HEK293 (cell line): ENCODE measurements around the gene POLDIP2.

Experiments used
- CTCF ChIA-PET: fragments of 350-600 bp; formaldehyde crosslinking; extraction: SDS; loops from one replicate; lab custom pipeline; 2021; ENCODE audit warnings: antibody characterized with exemption; lab: Yijun Ruan, JAX
- POLR2A ChIA-PET: fragments of 300-600 bp; formaldehyde crosslinking; extraction: SDS; loops from one replicate; lab custom pipeline; 2020; ENCODE audit warnings: antibody characterized with exemption, inconsistent platforms; lab: Yijun Ruan, JAX
- H3K27ac ChIP-seq: fragments of 200-500 bp; sonication (Bioruptor generic); 2 replicates; pipeline ENCODE4 v1.5.1; 2014; ENCODE audit warnings: low read depth, low read length, control low read depth, inconsistent platforms; ENCODE audit errors: extremely low read depth
- H3K36me3 ChIP-seq, 2 experiments: fragments of 200-500 bp in 1 of 2; sonication (Bioruptor generic) in 1 of 2; 1 replicate in 1 of 2; 2 replicates in 1 of 2; pipeline ENCODE4 v1.5.1; 2014 to 2017; ENCODE audit warnings: inconsistent platforms in 2 of 2, low read length in 2 of 2; ENCODE audit not compliant: control insufficient read depth in 2 of 2, insufficient read depth in 1 of 2
- H3K4me1 ChIP-seq: fragments of 200-500 bp; sonication (Bioruptor generic); 2 replicates; pipeline ENCODE4 v1.5.1; 2014; ENCODE audit warnings: mild to moderate bottlenecking, low read length, inconsistent platforms; ENCODE audit not compliant: control insufficient read depth, insufficient read depth
- H3K4me3 ChIP-seq: 2 replicates; pipeline ENCODE4 v1.5.1; 2011; ENCODE audit warnings: low read depth, mild to moderate bottlenecking, control low read depth, low read length, moderate library complexity
- H3K9me3 ChIP-seq: fragments of 200-500 bp; sonication (Bioruptor generic); 2 replicates; pipeline ENCODE4 v1.5.1; 2014; ENCODE audit warnings: low read depth, low read length, inconsistent platforms; ENCODE audit not compliant: control insufficient read depth, insufficient read depth
- IKZF3 ChIP-seq: fragments of 450-650 bp; IDR thresholded peaks from 2 replicates; pipeline ENCODE4 v1.5.0; 2018; ENCODE audit warnings: missing biosample characterization, mild to moderate bottlenecking, missing genetic modification characterization, moderate library complexity
- KLF16 ChIP-seq: fragments of 450-650 bp; formaldehyde crosslinking; IDR thresholded peaks from 2 replicates; pipeline ENCODE4 v1.5.1; 2017; ENCODE audit warnings: missing biosample characterization, missing genetic modification characterization
- KLF8 ChIP-seq: fragments of 450-650 bp; formaldehyde crosslinking; IDR thresholded peaks from 2 replicates; pipeline ENCODE4 v1.5.1; 2016; ENCODE audit warnings: missing biosample characterization, missing genetic modification characterization
- KLF9 ChIP-seq: fragments of 450-650 bp; formaldehyde crosslinking; IDR thresholded peaks from 2 replicates; pipeline ENCODE4 v1.5.1; 2016; ENCODE audit warnings: missing biosample characterization, missing genetic modification characterization, low read depth
- TCF7L2 ChIP-seq: IDR thresholded peaks from 2 replicates; pipeline ENCODE4 v1.6.1; 2011; ENCODE audit warnings: low read depth, mild to moderate bottlenecking, inconsistent platforms, low read length, moderate library complexity, borderline replicate concordance
- ZNF114 ChIP-seq: fragments of 450-650 bp; formaldehyde crosslinking; IDR thresholded peaks from 2 replicates; pipeline ENCODE4 v1.5.0; 2017; ENCODE audit warnings: missing biosample characterization, missing genetic modification characterization
- ZNF146 ChIP-seq: fragments of 450-650 bp; formaldehyde crosslinking; IDR thresholded peaks from 2 replicates; pipeline ENCODE4 v1.5.1; 2016; ENCODE audit warnings: missing biosample characterization, missing genetic modification characterization
- ZNF174 ChIP-seq: fragments of 450-650 bp; formaldehyde crosslinking; IDR thresholded peaks from 2 replicates; pipeline ENCODE4 v1.5.0; 2017; ENCODE audit warnings: missing biosample characterization, mild to moderate bottlenecking, missing genetic modification characterization
- ZNF274 ChIP-seq, 2 experiments: fragments of 200-500 bp in 1 of 2; fragments of 450-650 bp in 1 of 2; sonication (Bioruptor generic) in 1 of 2; formaldehyde crosslinking in 1 of 2; IDR thresholded peaks; 2 replicates each; pipeline versions ENCODE4 v1.5.1 to v1.6.1; 2014 to 2016; ENCODE audit warnings: borderline replicate concordance in 1 of 2, inconsistent platforms in 1 of 2, low read length in 1 of 2, missing biosample characterization in 1 of 2, missing genetic modification characterization in 1 of 2
- ZNF292 ChIP-seq: fragments of 450-650 bp; formaldehyde crosslinking; IDR thresholded peaks from 2 replicates; pipeline ENCODE4 v1.5.1; 2016; ENCODE audit warnings: low read depth, missing biosample characterization, missing genetic modification characterization, borderline replicate concordance
- ZNF324 ChIP-seq: fragments of 450-650 bp; formaldehyde crosslinking; IDR thresholded peaks from 2 replicates; pipeline ENCODE4 v1.5.1; 2016; ENCODE audit warnings: missing biosample characterization, missing genetic modification characterization
- ZNF366 ChIP-seq: fragments of 450-650 bp; formaldehyde crosslinking; conservative IDR thresholded peaks from 2 replicates; pipeline ENCODE4 v1.5.1; 2016; ENCODE audit warnings: missing biosample characterization, missing genetic modification characterization
- ZNF76 ChIP-seq: fragments of 450-650 bp; formaldehyde crosslinking; IDR thresholded peaks from 2 replicates; pipeline ENCODE4; 2016; ENCODE audit warnings: low read depth, missing biosample characterization, missing genetic modification characterization, borderline replicate concordance
- ZNF777 ChIP-seq: fragments of 450-650 bp; formaldehyde crosslinking; IDR thresholded peaks from 2 replicates; pipeline ENCODE4 v1.5.1; 2017; ENCODE audit warnings: missing biosample characterization, missing genetic modification characterization, borderline replicate concordance
- ZNF785 ChIP-seq: fragments of 450-650 bp; formaldehyde crosslinking; IDR thresholded peaks from 2 replicates; pipeline ENCODE4 v1.5.1; 2016; ENCODE audit warnings: missing biosample characterization, missing genetic modification characterization
- ZNF830 ChIP-seq: fragments of 450-650 bp; IDR thresholded peaks from 2 replicates; pipeline ENCODE4 v1.5.0; 2018; ENCODE audit warnings: missing biosample characterization, missing genetic modification characterization, low read depth, mild to moderate bottlenecking, moderate library complexity
- TF ChIP-seq, protein P1 (sequence below): fragments of 450-650 bp; formaldehyde crosslinking; IDR thresholded peaks from 2 replicates; pipeline ENCODE4 v1.5.1; 2017; ENCODE audit warnings: missing biosample characterization, missing genetic modification characterization
- TF ChIP-seq, protein P2 (sequence below): fragments of 450-650 bp; formaldehyde crosslinking; IDR thresholded peaks from 2 replicates; pipeline ENCODE4 v1.5.1; 2016; ENCODE audit warnings: missing biosample characterization, missing genetic modification characterization, borderline replicate concordance
- TF ChIP-seq, protein P3 (sequence below): fragments of 450-650 bp; formaldehyde crosslinking; IDR thresholded peaks from 2 replicates; pipeline ENCODE4 v1.5.1; 2016; ENCODE audit warnings: missing biosample characterization, missing genetic modification characterization
- TF ChIP-seq, protein P4 (sequence below): fragments of 450-650 bp; formaldehyde crosslinking; IDR thresholded peaks from 2 replicates; pipeline ENCODE4 v1.5.1; 2016; ENCODE audit warnings: missing biosample characterization, missing genetic modification characterization

The POLDIP2 gene

DNA sequence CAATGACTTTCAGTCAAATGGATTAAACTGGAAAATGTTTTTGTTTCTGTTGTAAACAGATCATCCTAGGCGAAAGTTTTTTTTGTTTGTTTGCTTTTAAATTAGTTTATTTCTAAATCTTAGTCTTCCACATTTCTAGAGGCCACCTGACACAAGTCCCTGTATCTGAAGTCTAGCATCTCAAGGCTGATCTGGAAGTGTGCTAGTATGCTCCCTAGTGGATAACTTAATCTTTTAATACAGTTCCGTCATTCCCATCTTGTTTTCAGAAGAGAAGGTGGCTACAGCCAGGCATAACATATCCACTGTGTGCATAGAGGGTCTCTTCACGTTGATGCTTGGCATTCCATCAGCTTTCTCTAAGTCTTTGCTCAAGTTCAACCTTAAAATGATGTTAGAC, 29.6 kb downstream of the POLDIP2 start:
- Histone ChIP-seq H3K27ac (no peak overlapping the region), H3K36me3 (peaks cover 38 to 67% of the 10 kb centered on the region in 2 experiments), H3K4me3 (no peak overlapping the region)
- no peak for TF ChIP-seq ZNF114 (tag by site-specific recombination)
- TF ChIP-seq, all 188 proteins: peak for 0
- CTCF ChIA-PET, result no interaction called here
- POLR2A ChIA-PET, result no interaction called here
- Histone ChIP-seq H3K4me1 (0 out of 2 replicates have a peak, but pooled peaks cover 2% of the 10 kb centered on the region), H3K9me3 (no peaks in the 10 kb centered on the region)

DNA sequence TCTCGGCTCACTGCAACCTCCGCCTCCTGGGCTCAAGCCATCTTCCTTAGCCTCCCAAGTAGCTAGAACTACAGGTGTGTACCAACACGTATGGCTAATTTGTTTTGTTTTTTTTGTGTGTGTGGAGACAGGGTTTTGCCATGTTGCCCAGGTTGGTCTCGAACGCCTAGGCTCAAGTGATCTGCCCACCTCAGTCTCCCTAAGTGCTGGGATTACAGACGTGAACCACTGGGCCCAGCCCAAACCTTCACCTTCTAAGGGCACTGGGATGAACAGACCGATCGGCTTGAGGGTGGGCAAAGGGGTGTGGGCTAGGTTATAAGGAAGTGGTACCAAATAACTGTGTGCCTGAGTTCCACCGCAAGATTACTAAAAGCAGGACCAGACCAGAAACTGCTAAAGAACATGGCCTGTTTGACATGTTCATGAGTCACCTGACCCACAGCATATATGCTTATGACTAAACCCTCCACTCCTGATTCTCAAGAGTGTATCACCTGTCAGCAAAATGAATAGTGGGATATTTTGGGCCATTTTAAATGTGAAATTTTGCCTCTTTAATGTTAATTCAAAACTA, 30.2 kb downstream of the POLDIP2 start:
- ChIA-PET CTCF (interaction anchor here (0.6 to 1.7 kb wide), 7 partner anchors 53 to 907 kb away, joined by 3 to 5 read pairs (median 3); no protein-coding TSS in a partner anchor), POLR2A (no interaction called here)
- no peak for TF ChIP-seq IKZF3 (tag by site-specific recombination)
- no peak for TF ChIP-seq ZNF292 (tag by site-specific recombination)
- TF ChIP-seq, protein P1, sequence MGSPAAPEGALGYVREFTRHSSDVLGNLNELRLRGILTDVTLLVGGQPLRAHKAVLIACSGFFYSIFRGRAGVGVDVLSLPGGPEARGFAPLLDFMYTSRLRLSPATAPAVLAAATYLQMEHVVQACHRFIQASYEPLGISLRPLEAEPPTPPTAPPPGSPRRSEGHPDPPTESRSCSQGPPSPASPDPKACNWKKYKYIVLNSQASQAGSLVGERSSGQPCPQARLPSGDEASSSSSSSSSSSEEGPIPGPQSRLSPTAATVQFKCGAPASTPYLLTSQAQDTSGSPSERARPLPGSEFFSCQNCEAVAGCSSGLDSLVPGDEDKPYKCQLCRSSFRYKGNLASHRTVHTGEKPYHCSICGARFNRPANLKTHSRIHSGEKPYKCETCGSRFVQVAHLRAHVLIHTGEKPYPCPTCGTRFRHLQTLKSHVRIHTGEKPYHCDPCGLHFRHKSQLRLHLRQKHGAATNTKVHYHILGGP (tag by site-specific recombination), result no peak
- TF ChIP-seq KLF9 (tag by site-specific recombination), result no peak
- TF ChIP-seq ZNF830, result no peak
- no peak for TF ChIP-seq KLF16
- no peak for TF ChIP-seq ZNF274 (IDR thresholded peaks at IDR 0.05; ENCODE audit: low read length)
- TF ChIP-seq ZNF274 (tag by site-specific recombination; IDR thresholded peaks at IDR 0.05; ENCODE audit: borderline replicate concordance), result no peak
- H3K4me1 ChIP-seq, result peaks cover 5% of the 10 kb centered on the region; the same call in 1 of the 2 replicates
- no peak overlapping the region for H3K27ac ChIP-seq
- no peaks in the 10 kb centered on the region for H3K9me3 ChIP-seq
- no peak overlapping the region for H3K4me3 ChIP-seq
- peaks cover 41 to 65% of the 10 kb centered on the region in 2 experiments for H3K36me3 ChIP-seq

DNA sequence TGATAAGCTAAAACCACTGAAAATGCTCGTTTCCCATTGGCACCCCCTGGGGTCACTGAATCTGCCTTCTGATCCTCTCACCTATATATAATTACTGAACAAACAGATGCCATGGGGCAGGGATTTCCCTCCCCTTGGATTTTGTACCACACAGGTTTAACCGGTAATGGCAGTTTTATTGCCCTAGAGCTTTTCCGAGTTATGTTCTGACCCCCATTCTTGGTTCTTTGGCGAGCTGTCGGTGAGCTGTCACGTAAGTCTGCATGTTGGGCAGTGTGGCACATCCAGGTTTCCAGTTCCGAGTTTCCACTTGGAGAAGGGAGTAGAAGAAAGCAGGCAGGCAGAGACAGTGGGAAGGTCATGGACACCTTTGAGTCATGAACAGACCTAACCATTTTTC, 31.2 kb downstream of the POLDIP2 start:
- TF ChIP-seq ZNF777 (tag by site-specific recombination) (no peak), TCF7L2 (no peak), ZNF76 (tag by site-specific recombination) (no peak), ZNF366 (tag by site-specific recombination) (no peak), ZNF324 (tag by site-specific recombination) (no peak), ZNF146 (tag by site-specific recombination) (no peak), KLF8 (no peak), ZNF785 (tag by site-specific recombination) (no peak), ZNF174 (tag by site-specific recombination) (no peak)
- TF ChIP-seq, protein P2, sequence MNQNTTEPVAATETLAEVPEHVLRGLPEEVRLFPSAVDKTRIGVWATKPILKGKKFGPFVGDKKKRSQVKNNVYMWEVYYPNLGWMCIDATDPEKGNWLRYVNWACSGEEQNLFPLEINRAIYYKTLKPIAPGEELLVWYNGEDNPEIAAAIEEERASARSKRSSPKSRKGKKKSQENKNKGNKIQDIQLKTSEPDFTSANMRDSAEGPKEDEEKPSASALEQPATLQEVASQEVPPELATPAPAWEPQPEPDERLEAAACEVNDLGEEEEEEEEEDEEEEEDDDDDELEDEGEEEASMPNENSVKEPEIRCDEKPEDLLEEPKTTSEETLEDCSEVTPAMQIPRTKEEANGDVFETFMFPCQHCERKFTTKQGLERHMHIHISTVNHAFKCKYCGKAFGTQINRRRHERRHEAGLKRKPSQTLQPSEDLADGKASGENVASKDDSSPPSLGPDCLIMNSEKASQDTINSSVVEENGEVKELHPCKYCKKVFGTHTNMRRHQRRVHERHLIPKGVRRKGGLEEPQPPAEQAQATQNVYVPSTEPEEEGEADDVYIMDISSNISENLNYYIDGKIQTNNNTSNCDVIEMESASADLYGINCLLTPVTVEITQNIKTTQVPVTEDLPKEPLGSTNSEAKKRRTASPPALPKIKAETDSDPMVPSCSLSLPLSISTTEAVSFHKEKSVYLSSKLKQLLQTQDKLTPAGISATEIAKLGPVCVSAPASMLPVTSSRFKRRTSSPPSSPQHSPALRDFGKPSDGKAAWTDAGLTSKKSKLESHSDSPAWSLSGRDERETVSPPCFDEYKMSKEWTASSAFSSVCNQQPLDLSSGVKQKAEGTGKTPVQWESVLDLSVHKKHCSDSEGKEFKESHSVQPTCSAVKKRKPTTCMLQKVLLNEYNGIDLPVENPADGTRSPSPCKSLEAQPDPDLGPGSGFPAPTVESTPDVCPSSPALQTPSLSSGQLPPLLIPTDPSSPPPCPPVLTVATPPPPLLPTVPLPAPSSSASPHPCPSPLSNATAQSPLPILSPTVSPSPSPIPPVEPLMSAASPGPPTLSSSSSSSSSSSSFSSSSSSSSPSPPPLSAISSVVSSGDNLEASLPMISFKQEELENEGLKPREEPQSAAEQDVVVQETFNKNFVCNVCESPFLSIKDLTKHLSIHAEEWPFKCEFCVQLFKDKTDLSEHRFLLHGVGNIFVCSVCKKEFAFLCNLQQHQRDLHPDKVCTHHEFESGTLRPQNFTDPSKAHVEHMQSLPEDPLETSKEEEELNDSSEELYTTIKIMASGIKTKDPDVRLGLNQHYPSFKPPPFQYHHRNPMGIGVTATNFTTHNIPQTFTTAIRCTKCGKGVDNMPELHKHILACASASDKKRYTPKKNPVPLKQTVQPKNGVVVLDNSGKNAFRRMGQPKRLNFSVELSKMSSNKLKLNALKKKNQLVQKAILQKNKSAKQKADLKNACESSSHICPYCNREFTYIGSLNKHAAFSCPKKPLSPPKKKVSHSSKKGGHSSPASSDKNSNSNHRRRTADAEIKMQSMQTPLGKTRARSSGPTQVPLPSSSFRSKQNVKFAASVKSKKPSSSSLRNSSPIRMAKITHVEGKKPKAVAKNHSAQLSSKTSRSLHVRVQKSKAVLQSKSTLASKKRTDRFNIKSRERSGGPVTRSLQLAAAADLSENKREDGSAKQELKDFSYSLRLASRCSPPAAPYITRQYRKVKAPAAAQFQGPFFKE, result no peak
- TF ChIP-seq, protein P3, sequence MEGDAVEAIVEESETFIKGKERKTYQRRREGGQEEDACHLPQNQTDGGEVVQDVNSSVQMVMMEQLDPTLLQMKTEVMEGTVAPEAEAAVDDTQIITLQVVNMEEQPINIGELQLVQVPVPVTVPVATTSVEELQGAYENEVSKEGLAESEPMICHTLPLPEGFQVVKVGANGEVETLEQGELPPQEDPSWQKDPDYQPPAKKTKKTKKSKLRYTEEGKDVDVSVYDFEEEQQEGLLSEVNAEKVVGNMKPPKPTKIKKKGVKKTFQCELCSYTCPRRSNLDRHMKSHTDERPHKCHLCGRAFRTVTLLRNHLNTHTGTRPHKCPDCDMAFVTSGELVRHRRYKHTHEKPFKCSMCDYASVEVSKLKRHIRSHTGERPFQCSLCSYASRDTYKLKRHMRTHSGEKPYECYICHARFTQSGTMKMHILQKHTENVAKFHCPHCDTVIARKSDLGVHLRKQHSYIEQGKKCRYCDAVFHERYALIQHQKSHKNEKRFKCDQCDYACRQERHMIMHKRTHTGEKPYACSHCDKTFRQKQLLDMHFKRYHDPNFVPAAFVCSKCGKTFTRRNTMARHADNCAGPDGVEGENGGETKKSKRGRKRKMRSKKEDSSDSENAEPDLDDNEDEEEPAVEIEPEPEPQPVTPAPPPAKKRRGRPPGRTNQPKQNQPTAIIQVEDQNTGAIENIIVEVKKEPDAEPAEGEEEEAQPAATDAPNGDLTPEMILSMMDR, result no peak
- TF ChIP-seq, protein P4, sequence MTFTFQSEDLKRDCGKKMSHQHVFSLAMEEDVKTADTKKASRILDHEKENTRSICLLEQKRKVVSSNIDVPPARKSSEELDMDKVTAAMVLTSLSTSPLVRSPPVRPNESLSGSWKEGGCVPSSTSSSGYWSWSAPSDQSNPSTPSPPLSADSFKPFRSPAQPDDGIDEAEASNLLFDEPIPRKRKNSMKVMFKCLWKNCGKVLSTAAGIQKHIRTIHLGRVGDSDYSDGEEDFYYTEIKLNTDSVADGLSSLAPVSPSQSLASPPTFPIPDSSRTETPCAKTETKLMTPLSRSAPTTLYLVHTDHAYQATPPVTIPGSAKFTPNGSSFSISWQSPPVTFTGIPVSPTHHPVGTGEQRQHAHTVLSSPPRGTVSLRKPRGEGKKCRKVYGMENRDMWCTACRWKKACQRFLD (tag by site-specific recombination), result no peak
- Histone ChIP-seq H3K4me1 (peaks cover 9% of the 10 kb centered on the region; the same call in 1 of the 2 replicates), H3K27ac (no peak overlapping the region), H3K4me3 (no peak overlapping the region), H3K36me3 (peaks cover 41 to 60% of the 10 kb centered on the region in 2 experiments), H3K9me3 (no peaks in the 10 kb centered on the region)
- POLR2A ChIA-PET, result interaction anchor here (0.7 to 2.5 kb wide), 2 partner anchors 9 to 44 kb away, joined by 3 to 17 read pairs; partner anchors contain the start of genes IFT20 and TNFAIP1
- CTCF ChIA-PET, result interaction anchor here (0.6 to 1.7 kb wide), 6 partner anchors 9 to 906 kb away, joined by 3 to 8 read pairs (median 3); partner anchors contain the start of genes IFT20 and TNFAIP1
